ENCODE data around the gene VAV1.
"Not testable (repeated sequence)": the region's sequence is repeated elsewhere in the genome, so short reads cannot be mapped to it uniquely, and the experiment has no call there.

Gene VAV1

DNA sequence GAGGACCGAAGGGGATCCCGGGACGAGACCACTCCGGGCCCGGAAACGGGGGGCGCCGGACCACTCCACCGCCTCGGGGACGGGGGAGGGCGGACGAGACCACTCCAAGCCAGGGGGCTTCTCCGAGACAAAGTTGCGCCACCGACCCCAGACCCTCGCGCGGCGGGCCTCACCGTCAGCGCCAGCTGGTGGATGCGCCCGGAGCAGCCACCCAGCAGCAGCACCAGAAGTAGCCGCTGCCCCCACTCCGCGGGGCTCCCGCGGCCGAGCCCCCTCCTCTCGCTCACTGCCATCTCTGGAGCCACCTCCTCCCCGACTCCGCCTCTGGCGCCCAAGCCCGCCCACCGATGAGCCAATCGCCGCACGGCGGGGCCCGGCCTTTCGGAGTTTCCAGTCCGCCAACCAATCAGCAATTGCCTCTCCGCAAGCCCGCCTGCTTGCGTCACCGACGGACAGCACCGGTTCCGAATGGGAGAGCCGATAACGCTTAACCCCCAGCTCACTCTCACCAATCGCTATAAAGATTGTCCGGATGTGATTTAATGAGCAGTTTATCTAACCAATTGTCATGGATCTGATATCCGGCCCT lies 35.1 kb upstream of the VAV1 start, which contains the start of gene GPR108:
GPR108 (minus strand) TSS at position 297 of the 589 bp plus-strand sequence; CDS start at position 293, 4 bp downstream.
- peak; percentile 100 for DNase-seq (ENCODE audit: low read depth)

DNA sequence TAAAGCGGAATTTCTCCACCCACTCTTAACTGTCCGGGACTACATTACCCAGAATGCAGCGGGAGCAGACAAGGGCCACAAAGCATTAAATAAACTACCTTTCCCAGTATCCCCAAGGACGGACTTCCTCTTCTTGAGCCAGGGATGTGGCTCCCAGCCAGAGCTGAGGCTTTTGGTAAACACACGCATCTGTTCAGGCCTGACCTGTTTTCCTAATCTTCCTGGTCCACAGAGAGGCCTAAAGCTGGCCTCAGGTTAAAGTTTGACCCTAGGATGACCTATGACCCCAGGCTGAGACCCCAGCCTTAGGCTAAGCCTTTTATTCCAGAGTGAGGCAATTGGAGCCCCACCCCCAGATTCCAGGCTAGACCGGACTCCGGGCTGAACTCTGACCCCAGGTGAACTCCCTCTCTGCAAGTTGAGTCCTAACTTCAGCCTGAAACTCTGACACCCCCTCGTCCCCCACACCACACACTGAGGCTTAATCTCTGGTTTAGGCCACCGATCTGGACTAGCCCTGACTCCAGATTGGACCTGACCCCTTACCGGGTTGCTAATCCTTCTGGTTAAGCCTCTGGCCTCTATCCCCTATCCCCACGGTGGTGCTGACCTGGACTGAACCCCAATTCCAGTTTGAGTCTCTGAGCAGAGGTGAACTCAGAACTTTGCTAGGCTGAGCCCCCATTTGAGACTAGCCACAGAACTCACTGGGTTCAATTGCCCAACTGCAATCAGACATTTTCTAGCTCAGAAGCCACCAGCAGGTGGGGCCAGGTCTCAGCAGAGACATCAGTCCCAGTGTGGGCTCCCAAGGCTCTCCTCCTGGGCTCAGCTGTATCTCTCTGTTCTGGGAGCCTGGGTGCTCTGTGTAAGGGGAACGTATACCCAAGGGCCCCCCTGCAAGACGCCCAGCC lies 34.4 kb upstream of the VAV1 start:
- peak; percentile 74 for DNase-seq (ENCODE audit: low read depth)

- no peak for DNase-seq (ENCODE audit: low read depth)
Observed at GRCh38 chr19:6738787-6739389, 33.6 kb upstream of the VAV1 start.

- DNase-seq (ENCODE audit: low read depth): peak; percentile 60
Observed at GRCh38 chr19:6739390-6739882, 33.1 kb upstream of the VAV1 start, which contains the start of gene TRIP10. Gene TRIP10 (plus strand): TSS chr19:6739680. CDS start chr19:6739762, 82 bp downstream.

DNA sequence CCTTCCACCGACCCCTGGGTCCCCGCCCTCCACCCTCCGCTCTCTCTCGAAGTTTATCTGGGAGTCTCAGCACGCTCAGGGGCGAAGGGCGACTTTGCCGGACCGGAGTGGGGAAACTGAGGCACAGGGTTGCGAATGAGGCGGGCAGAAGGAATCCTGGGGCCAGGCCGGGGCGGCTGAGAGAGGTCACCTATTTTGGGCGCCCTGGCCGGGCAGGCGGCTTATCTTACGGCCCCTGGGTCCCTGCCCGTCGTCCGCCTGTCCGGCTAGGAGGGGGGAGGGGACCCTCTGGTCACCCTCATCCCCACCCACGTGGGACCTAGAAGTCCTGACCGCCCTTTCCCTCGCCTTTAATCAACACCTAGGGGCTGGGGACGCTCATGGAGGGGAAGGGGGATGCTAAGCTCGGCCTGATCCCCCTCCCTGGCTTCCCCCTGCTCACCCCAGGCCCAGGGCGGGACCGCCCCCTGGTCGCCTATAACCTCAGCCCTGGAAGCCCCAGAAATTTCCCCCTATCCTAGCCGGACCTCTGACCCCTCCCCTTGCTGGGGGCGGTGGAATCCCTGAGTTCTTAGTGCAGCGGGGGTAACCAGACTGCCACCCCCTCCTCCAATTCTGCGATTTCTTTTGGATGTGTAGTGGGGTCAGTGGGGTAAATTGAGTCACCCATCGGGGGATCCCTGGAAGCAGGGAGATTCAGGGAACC lies 32.5 kb upstream of the VAV1 start:
- DNase-seq (ENCODE audit: low read depth): no peak

DNA sequence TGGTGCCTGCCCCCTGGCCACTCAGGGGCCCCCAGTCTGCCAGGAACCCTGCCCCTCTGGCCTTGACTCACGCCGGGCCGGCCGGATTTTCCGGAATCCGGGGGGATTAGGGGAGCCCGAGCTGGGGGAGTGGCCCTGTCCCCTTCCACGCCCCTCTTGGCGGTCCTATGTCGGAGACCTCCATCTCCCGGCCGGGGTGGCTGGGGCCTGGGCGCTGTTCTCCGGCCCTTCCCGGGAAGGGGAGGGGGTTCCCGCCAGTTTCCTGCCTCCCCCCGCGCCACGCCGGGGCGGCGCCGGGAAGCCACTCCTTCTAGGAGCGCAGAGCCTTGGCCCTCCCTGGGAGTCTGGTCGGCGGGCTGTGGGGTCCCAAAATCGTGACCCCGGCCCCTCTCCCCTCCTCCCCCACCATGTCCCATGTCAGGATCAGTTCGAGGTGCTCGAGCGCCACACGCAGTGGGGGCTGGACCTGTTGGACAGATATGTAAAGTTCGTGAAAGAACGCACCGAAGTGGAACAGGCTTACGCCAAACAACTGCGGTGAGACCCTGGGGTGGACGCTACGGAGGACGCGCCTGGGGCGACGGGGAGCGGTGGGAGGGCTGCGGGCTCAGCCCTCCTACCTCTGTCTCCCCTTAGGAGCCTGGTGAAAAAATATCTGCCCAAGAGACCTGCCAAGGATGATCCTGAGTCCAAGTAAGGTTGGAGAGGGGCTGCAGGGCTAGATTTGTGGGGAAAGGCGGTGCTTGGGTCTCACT lies 31.7 kb upstream of the VAV1 start:
- no peak for DNase-seq (ENCODE audit: low read depth)

GRCh38 chr19:6743066-6743465 lies 29.4 kb upstream of the VAV1 start:
- DNase-seq (ENCODE audit: low read depth): no peak

DNA sequence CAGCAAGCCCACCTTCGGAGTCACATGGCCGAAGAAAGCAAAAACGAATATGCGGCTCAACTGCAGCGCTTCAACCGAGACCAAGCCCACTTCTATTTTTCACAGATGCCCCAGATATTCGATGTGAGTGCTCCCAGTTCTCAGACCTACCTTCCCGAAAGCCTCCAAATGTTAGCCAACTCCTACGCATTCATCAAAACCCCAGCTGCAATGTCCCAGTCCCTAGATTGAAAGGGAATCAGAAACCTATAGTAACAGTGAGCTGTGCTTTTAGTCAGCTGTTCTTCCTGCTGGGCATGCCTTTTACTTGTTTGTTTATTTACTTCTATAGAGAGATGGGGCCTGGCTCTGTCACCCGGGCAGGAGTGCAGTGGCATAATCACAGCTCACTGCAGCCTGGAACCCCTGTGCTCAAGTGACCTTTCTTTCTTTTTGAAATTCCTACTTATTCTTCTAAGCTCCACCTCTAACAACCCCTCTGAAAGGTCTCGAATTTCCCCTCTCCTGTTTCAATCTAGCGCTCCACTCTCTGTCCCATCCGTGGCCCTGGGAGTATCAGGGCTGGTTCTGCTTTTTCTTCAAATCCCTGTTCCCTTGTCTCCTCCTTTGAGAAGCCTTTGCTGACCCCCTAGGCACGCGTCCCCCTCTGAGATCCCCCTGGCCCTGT lies 28.7 kb upstream of the VAV1 start:
- no peak for DNase-seq (ENCODE audit: low read depth)

DNA sequence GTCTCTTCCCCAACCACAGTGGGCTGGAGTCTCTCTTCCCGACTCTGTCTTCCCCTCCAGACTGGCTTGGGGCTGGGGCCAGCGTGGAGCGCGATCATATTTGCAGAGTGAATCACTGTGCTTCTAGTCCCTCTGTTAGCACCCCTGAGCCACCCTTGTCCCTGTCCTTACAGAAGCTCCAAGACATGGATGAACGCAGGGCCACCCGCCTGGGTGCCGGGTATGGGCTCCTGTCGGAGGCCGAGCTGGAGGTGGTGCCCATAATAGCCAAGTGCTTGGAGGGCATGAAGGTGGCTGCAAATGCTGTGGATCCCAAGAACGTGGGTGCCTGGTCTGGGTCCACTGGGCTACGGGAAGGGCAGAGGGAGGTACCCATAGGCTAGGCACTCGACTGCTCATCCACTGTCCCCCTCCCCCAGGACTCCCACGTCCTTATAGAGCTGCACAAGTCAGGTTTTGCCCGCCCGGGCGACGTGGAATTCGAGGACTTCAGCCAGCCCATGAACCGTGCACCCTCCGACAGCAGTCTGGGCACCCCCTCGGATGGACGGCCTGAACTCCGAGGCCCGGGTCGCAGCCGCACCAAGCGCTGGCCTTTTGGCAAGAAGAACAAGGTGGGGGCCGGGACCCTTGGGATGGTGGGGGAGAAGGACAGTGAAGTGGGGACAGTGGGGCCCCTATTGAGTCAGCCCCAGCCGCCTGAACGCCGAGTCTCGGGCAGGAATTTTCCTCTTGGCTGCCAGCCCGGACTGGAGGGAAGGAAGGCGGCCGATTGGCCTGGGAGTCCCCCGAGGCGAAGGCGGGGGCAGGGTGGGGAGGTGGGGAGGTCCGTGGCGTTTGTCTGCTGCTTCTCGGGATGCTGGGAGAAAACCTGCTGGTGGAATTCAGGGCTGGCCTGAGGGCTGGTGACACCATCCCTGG lies 27.9 kb upstream of the VAV1 start:
- peak; percentile 76 for DNase-seq (ENCODE audit: low read depth)

DNA sequence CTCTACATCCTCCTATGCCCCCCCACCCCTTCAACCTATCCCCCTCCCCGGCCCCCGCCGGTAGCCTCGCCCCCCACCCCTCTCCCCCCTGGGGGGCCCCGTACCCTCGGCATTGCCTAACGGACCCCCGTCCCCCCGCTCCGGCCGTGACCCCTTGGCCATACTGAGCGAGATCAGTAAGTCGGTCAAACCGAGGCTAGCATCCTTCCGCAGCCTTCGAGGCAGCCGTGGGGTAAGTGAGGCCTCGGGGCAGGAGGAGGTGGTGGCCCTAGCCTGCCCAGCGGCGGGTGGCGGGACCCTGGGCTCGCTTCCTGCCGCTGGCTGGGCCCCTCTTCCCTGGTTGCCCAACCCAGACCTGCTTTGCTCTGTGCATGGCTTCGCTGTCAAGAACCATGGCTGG lies 26.5 kb upstream of the VAV1 start:
- DNase-seq (ENCODE audit: low read depth): no peak

GRCh38 chr19:6748543-6748942 lies 24.0 kb upstream of the VAV1 start:
- not testable (repeated sequence) for DNase-seq (ENCODE audit: low read depth)

GRCh38 chr19:6750062-6750461 lies 22.4 kb upstream of the VAV1 start:
- DNase-seq (ENCODE audit: low read depth): no peak

DNA sequence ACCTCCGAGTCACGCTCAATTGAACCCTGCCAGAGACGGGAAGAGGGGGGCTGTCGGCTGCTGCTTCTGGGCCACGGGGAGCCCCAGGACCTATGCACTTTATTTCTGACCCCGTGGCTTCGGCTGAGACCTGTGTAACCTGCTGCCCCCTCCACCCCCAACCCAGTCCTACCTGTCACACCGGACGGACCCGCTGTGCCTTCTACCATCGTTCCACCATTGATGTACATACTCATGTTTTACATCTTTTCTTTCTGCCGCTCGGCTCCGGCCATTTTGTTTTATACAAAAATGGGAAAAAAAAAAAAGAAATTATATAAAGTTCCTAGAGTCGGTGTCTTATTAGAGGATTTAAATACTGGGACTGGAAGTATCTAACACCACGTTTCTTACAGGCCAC lies 21.3 kb upstream of the VAV1 start:
- no peak for DNase-seq (ENCODE audit: low read depth)

DNA sequence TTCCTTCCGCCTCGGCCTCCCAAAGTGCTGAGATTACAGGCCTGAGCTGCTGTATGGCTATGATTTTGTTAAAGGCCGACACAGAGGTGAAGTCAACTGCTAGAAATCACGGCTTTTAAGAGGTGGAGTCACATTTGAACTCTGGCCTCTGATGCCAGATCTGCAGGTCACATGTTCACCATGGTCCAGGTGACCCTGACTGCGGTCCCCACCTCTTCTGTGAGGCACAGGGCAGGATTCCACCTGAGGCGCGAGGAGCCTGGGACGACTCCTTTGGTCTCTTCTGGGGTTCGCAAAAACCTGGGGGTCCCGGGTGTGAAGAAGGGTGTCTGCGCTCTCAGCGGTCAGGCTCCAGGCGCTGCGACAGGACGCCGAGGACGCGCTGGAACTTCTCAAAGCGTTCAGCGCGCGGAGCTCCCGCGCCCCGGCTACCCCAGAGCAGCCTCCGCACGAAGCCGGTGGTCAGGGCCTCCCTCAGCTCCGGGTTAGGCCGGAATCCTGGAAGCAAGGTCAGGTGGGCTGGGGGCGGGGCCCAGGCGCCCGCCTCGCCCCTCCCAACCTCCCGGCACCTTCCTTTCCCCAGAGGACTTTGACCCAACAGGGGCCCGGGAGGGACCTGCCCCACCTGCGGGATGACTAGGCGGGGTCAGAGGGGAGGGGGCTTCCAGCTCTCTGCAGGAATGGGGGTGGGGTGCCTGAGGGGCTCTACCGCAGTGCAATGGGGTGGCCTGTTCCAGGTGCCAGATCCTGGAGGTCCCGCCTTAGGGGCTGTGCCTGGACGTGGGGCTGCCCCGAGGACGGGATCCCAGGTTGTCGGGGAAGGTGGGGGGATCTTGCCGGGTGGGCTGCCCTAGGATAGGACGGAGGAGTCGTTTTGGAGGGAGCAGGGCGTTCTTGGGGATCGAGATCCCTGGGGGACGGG lies 20.0 kb upstream of the VAV1 start:
- no peak for DNase-seq (ENCODE audit: low read depth)

DNA sequence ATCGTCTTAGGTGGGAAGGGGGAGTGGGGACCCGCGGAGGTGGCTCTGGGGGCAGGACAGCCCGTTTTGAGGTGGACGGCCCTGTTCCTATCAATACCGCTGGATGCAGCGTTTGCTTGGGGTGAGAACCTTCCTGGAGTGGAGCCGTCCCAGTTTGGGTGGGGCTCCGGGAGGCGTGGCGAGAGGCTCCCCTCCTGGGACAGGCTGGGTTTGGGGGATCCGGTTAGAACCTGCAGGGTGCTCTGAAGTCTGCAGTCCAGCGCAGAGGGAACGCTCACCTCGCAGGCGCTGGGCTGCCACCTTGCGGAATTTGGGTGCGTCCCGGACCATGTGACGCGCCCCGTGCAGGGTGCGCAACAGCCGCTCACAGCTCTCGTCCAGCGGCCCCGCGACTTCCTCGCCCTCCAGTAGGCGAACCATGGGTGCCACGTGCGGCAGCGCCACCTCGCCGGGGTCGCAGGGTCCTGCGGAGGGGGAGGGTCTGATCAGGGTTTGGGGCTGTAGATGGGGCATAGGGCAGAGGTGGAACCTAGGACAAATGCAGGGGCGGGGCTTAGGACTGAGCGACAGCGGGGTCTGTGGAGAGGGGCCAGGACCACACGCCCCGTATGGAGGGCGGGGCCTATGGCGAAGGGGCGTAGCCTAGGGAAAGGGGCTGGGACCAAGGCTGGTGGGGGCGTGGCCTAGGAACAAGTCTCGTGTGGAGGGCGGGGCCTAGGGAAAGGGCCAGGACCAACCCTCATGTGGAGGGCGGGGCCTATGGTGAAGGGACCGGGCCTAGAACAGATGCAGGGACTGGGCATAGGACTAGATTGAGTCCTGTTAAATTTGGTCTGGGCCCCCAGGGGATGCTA lies 19.1 kb upstream of the VAV1 start:
- peak; percentile 55 for DNase-seq (ENCODE audit: low read depth)

GRCh38 chr19:6754136-6754535 lies 18.4 kb upstream of the VAV1 start:
- no peak for DNase-seq (ENCODE audit: low read depth)

- no peak for DNase-seq (ENCODE audit: low read depth)
Observed at GRCh38 chr19:6754653-6755463, 17.6 kb upstream of the VAV1 start.

All from fibroblast of the conjunctiva (primary cell).